Measurements from ENCODE around the gene TTLL5. TPM values are rescaled to one million over a fixed set of nuclear protein-coding genes. Genes with fewer than 3 reads are reported as not detected.

TTLL5 gene
- total and polyA plus RNA-seq, 7 donors, result 4.8 to 36.6 (median 17.9) TPM

DNA sequence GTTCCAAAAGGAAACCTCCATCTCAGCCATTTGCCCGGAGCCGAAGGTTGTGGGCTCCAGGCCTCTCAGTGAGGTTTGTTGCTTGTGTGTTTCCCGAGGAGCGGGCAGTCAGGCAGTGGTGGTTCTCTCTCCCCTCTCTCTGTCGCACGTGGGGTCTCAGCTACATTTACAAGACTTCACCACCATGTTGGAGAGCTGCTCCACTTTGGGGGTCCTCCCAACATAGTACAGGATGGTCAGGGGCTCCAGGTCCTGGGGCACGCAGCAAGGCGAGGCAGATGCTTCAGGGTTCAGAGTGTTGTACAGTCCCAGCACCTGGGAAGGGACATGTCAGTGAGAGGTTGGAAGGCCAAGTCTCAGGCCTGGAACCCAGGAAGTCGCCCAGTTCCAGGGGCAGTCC is 298.0 kb downstream of the TTLL5 start:
- intact Hi-C loops (cut with DNase I), result no loop called here
- TF ChIP-seq, protein P1, sequence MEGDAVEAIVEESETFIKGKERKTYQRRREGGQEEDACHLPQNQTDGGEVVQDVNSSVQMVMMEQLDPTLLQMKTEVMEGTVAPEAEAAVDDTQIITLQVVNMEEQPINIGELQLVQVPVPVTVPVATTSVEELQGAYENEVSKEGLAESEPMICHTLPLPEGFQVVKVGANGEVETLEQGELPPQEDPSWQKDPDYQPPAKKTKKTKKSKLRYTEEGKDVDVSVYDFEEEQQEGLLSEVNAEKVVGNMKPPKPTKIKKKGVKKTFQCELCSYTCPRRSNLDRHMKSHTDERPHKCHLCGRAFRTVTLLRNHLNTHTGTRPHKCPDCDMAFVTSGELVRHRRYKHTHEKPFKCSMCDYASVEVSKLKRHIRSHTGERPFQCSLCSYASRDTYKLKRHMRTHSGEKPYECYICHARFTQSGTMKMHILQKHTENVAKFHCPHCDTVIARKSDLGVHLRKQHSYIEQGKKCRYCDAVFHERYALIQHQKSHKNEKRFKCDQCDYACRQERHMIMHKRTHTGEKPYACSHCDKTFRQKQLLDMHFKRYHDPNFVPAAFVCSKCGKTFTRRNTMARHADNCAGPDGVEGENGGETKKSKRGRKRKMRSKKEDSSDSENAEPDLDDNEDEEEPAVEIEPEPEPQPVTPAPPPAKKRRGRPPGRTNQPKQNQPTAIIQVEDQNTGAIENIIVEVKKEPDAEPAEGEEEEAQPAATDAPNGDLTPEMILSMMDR (IDR thresholded peaks at IDR 0.05), result no peak
- TF ChIP-seq POLR2A (IDR thresholded peaks at IDR 0.05) (no peak), POLR2AphosphoS5 (IDR thresholded peaks at IDR 0.05) (no peak), EP300 (IDR thresholded peaks at IDR 0.05) (no peak)
- H3K4me1 ChIP-seq, result no peaks in the 10 kb centered on the region
- no peaks in the 10 kb centered on the region for H3K27me3 ChIP-seq
- WGBS, 2 donors, result 95 to 98% methylated on average over 9 of the region's 9 CpGs
- H3K27ac ChIP-seq, result no peak overlapping the region
- H3K4me3 ChIP-seq, result no peak overlapping the region
- DNase-seq, result no peak
- no peaks in the 10 kb centered on the region for H3K9me3 ChIP-seq
- H3K36me3 ChIP-seq, result peaks cover 0 to 64% (median 12%) of the 10 kb centered on the region in 4 donors

DNA sequence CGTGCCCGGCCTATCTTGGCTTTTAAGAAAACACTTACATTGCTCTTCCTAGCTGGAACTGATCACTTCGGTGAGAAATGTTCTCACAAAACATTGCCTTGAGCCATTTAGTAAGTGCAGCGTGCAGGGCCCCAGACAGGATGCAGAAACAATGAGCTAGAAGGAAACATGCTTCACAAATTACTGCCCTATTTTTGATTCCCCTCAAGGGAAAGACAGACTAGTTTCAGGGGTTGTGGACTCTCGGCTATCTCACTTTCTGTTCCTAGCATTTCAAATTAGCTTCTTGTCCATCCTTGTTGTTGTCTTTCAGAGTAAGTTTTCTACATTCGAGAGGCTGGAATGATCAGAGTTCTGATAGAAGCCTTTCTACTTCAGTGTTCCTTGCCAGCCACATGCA is 299.2 kb downstream of the TTLL5 start:
- no peaks in the 10 kb centered on the region for H3K4me1 ChIP-seq
- H3K27ac ChIP-seq, result no peak overlapping the region
- 80 to 96% methylated on average over 6 of the region's 6 CpGs for WGBS, 2 donors
- H3K9me3 ChIP-seq, result no peaks in the 10 kb centered on the region
- H3K4me3 ChIP-seq, result no peak overlapping the region
- intact Hi-C loops (cut with DNase I), result no loop called here
- no peaks in the 10 kb centered on the region for H3K27me3 ChIP-seq
- TF ChIP-seq EP300 (IDR thresholded peaks at IDR 0.05) (no peak), POLR2AphosphoS5 (IDR thresholded peaks at IDR 0.05) (no peak), POLR2A (IDR thresholded peaks at IDR 0.05) (no peak)
- TF ChIP-seq, protein P1 (IDR thresholded peaks at IDR 0.05), result no peak
- H3K36me3 ChIP-seq, result peaks cover 0 to 76% (median 16%) of the 10 kb centered on the region in 4 donors
- no peak for DNase-seq

DNA sequence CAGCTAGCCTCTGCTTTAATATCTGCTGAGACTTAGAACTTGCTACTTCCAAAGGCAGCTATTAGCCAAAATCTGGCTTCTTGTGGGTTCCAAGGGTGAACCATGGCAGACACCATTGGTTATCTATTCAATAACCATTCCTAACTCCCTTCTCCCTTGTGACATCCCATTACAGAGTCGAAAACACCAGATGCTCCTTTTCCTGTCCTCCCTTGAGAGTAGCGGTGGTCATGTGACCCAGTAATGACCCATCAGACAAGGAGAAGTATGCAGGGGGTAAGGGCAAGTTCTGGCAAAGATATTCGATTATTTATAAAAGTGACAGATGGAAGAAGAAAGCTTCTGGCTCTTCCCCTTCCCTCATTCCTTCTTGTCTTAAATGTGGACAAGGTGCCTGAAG is 300.6 kb downstream of the TTLL5 start:
- H3K27ac ChIP-seq, result no peak overlapping the region
- no peaks in the 10 kb centered on the region for H3K27me3 ChIP-seq
- intact Hi-C loops (cut with DNase I), result no loop called here
- DNase-seq, result no peak
- WGBS, 2 donors, result 85 to 89% methylated on average over 3 of the region's 3 CpGs
- H3K4me1 ChIP-seq, result no peaks in the 10 kb centered on the region
- H3K9me3 ChIP-seq, result no peaks in the 10 kb centered on the region
- no peak overlapping the region for H3K4me3 ChIP-seq
- H3K36me3 ChIP-seq, result peaks cover 0 to 89% (median 19%) of the 10 kb centered on the region in 4 donors
- no peak for TF ChIP-seq POLR2AphosphoS5 (IDR thresholded peaks at IDR 0.05)
- no peak for TF ChIP-seq EP300 (IDR thresholded peaks at IDR 0.05)
- TF ChIP-seq, protein P1 (IDR thresholded peaks at IDR 0.05), result no peak
- no peak for TF ChIP-seq POLR2A (IDR thresholded peaks at IDR 0.05)

DNA sequence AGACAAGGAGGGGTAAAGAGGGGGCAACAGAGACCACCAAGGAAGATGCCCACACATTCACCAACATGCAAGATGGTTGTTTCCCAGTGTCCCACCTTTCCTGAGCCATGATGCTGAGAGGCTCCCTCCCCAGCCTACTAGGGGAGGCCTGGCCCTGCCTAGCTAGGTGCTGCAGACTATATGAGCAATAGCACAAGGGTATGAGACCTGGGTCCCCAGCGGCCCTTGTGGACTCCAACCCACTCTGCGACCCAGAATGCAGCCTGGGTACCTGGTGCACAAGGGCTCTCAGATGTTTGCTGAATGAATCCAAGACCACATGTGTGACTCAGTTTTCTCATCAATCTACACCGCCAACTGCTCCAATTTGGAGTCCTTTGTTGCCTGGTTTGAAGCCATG is 306.8 kb downstream of the TTLL5 start:
- intact Hi-C loops (cut with DNase I), result no loop called here
- Histone ChIP-seq H3K4me1 (peaks cover 0 to 2% (median 0%) of the 10 kb centered on the region in 4 donors), H3K36me3 (peaks cover 0 to 70% (median 19%) of the 10 kb centered on the region in 4 donors), H3K4me3 (no peak overlapping the region), H3K27ac (no peak overlapping the region), H3K27me3 (no peaks in the 10 kb centered on the region), H3K9me3 (no peaks in the 10 kb centered on the region)
- DNase-seq, result no peak
- WGBS, 2 donors, result 96 to 97% methylated on average over 3 of the region's 3 CpGs
- TF ChIP-seq POLR2AphosphoS5 (IDR thresholded peaks at IDR 0.05) (no peak), POLR2A (IDR thresholded peaks at IDR 0.05) (no peak), EP300 (IDR thresholded peaks at IDR 0.05) (no peak)
- TF ChIP-seq, protein P1 (IDR thresholded peaks at IDR 0.05), result no peak

DNA sequence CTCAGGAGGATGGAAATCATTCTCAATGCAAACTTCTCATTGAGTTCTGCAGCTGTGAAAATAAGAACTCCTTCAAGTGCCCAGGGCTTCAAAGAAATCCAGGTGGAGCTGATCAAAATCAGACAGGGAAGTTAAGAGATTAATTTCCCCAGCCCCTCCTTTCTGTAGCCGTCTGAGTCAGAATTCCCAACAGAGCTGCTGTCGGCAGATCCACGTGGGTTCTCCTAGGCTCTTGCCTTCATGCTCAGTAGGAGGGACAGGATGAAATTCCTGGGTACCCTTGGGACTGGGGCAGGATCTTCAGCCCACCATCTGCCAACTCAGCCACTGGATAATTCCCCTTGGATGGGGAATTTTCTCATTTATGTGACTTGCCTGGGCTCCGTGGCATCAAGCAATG is 307.4 kb downstream of the TTLL5 start:
- intact Hi-C loops (cut with DNase I), result no loop called here
- Histone ChIP-seq H3K9me3 (no peaks in the 10 kb centered on the region), H3K4me3 (no peak overlapping the region), H3K27ac (peak overlapping the region in 2 of 4 donors; percentile 8 to 21), H3K27me3 (no peaks in the 10 kb centered on the region), H3K36me3 (peaks cover 0 to 65% (median 16%) of the 10 kb centered on the region in 4 donors), H3K4me1 (peaks cover 0 to 5% (median 0%) of the 10 kb centered on the region in 4 donors)
- TF ChIP-seq EP300 (IDR thresholded peaks at IDR 0.05) (no peak), POLR2A (IDR thresholded peaks at IDR 0.05) (no peak), POLR2AphosphoS5 (IDR thresholded peaks at IDR 0.05) (no peak)
- TF ChIP-seq, protein P1 (IDR thresholded peaks at IDR 0.05), result no peak
- WGBS, 2 donors, result 84 to 85% methylated on average over 4 of the region's 4 CpGs
- no peak for DNase-seq
